Measurements from ENCODE around the gene VEPH1.

VEPH1 gene

DNA sequence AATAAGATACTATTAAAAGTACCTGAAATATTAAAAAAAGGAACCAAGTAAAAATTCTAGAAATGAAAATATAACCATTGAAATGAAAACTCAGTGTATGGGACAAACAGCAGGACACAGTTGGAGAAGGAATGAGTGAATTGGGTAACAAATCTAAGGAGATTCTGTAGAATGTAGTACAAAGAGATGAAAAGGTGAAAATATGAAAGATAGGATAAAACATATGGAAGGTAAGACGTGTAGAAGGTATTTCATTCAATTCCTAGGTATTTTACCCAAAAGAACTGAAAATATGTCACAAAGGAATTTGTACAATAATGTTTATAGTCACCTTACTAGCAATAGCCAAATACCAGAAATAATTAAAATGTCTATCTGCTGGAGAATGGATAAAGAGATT is 260.4 kb downstream of the VEPH1 start:
- DNase-seq, result no peak

DNA sequence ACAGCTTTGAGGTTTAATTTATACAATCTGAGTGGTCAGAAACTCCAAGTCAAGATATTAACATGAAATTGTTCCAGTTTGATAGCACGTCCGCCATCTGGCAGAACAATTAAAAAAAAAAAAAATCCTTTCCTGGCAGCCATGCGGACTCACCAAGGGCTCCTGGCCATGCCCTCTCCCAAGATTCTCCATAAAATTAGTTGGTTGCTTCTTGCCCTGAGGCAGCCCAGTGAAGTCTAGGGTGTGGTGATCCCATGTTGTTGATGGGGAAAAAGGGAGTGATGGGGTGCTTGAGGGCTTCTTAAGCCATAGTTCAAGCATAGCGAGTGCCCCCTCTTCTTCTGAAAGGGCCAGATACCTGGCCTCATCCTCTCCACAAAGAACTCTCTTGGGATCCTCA is 261.6 kb downstream of the VEPH1 start:
- no peak for DNase-seq

DNA sequence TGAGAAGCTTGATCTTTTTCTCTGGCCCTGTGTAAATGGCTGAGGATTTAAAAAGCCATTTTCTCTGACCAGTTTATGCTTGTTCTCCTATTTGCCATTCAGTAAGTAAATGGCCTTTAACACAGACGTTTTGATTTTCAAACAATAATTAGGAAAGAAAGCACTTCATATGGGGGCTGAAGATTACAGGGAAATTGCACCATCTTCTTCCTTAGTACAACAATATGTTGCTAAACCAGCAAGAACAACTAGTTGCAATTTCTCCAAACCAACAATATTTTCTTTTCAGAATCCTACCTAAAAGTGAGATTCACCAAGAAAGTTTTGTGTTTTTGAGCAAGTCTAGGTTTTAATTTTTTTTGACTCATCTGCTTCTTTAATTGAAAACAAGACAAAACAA is 262.8 kb downstream of the VEPH1 start:
- DNase-seq, result no peak

DNA sequence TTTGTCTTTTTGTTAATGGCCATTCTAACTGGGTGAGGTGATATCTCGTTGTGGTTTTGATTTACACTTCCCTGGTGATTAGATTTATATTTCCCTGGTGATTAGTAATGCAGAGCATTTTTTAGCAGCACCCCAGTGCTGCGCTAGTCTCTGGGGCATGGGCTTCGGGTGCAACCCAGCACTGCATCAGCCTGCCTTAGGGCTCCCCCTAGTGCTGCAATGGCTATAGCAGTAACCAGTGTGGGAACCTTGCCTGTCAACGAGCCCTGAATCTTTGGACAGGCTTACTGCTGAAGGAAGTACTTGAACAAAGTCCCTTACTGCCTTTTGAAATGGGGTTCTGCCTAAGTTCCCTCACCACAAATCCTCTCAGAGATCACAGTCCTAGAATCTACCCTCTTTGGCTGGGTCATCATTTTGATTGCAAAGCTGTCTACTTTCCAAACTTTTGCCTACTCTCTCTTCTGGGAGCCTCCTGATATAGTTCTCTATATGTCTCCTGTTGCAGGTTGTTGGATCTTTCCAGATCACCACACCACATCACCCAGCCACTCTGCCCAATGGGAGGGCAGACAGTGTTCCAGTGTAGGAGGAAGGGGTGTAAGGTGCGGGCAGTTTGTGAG is 264.0 kb downstream of the VEPH1 start:
- peak; percentile 51 for DNase-seq

DNA sequence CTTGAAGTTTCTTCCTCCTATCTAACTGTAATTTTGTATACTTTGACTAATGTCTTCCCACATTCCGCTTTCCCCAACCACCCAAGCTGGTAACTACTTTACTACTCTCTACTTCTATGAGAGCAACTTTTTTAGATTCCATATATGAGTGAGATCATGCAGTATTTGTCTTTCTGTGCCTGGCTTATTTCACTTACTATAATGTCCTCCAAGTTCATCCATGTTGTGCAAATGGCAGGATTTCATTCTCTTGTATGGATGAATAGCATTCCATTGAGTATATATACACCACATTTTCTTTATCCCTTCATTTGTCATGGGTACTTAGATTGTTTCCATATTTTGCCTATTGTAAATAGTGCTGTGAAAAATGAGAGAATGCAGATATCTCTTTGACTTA is 264.8 kb downstream of the VEPH1 start:
- no peak for DNase-seq

DNA sequence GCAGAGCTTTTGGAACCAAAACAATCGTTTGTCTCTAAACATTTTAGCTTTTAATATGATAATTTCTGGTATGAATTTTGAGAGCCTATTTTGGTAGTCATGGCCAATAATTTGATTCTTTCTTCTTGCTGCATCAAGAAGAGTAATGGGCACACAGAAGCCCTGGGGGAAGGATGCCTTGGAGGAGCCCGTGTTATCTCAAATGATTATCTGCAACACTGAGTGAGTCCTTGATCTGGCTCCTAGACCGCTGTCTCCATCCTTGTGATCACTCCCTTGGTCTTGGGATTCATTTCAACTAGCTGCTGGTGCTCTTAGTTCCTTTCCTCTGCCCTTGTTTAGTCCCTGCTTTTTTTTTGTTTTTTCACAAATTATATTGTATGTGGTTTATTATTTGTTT is 265.3 kb downstream of the VEPH1 start:
- DNase-seq, result no peak

DNA sequence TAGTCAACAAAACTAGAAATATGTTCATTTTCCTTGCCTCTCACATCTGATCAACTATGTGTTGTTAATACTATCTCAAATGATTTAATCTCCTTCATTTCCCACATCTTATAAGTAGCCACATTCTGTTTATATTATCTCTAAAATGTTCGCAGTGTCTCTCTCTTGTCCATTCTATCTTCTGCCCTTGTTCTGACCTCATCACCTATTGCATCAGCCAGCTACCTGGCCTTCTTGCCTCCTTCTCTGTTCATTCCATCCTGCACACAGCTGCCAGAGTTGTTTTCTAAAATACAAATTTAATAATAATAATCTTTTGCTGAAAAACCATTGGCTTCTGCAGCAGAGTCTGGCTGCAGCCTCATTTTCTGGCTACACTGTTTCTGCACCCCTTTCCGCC is 267.9 kb downstream of the VEPH1 start:
- DNase-seq, result no peak

DNA sequence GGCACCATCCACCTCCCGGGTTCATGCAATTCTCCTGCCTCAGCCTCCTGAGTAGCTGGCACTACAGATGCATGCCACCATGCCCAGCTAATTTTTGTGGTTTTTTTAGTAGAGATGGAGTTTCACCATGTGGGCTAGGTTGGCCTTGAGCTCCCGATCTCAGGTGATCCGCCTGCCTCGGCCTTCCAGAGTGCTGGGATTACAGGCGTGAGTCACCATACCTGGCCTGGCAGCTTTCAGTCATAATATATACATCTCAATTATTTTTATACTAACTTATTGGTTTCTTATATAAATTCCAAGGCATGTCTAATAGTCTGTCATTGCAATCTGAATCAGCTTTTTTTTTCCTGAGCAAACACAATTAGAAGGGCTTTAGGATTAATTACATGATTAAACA is 269.3 kb downstream of the VEPH1 start:
- DNase-seq, result no peak

DNA sequence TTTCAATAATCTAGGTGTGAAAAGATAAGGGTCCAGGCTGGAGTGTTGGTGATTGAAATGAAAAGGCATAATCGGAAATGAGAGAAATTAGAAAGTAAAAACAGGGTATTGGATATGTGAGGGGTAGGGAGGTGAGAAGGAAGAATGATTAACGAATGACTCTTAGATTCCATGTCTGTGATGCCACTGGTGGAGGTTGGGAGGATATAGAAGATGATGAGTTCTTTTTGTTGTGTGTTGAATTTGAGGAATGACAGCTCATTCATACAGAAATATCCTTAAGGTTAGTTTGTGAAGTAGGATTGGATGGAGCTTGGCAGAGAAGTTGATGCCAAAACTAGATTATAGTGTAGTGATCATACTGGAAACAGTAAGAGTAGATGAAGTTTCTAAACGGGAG is 271.1 kb downstream of the VEPH1 start:
- DNase-seq, result no peak

DNA sequence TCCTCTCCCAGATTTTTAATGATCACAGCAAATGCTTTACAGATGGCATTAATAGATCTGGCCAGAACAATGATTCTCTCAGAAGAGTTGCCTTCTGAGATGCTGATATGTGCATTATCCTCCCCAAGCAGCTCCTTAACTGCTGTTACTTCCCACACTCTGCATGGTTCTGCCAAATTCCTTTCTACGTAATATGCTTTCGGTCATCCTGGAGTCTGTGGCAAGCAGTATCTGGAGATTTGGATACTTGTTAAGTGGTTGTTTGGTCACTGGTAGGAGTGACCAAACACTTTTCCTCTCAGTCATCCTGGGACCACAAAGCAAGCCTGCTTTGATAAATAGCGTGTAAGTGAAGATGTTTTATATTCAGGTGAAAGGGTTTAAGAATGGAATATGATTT is 272.1 kb downstream of the VEPH1 start:
- no peak for DNase-seq

DNA sequence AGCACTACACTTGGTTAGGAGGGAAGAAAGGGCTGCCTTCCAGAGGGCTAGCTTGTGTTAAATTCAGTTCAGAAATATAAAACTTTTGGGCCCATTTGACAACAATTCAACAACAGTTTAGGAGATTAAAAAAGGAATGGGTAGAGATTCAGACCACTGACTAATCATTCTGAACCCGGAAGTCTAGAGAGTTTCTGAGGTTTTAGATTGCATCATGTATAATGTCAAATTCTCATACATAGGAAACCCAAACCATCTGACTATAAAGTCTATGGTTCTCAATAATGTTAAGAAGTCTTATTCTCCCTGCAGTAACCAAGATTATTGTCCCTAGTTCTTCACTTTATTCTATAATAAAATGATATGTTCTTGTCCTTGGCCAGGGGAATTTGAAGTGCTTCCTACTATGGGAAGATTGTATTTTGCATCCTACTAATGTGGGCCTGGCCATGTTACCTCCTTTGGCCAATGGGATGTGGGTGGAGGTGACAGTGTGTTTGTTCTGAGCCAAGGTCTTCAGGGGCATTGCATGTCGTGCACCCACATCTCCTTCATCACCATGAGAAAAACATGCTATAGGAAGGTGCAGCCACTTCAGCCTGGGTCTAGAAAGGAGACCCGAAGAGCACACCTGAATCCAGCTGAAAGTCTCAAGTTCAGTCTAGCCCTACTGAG is 276.9 kb downstream of the VEPH1 start:
- DNase-seq, result no peak

DNA sequence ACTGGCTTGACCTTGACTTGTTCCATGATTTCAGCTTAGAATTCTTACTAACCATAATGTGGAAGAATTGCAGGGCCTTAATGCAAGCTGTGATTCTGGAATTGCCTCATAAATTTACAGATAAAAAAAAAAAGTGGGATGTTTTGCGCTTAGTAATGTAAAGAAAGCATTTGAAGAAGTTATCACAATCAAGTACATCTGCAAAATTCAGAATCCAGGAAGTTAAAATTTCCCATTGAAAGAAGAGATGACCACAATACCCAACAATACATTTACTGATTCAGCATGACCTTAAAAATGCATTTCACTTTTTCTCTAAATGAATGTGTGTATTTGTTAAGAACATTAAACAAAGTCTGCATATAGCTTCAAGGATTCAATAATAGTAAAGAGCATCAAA is 278.2 kb downstream of the VEPH1 start:
- DNase-seq, result no peak

DNA sequence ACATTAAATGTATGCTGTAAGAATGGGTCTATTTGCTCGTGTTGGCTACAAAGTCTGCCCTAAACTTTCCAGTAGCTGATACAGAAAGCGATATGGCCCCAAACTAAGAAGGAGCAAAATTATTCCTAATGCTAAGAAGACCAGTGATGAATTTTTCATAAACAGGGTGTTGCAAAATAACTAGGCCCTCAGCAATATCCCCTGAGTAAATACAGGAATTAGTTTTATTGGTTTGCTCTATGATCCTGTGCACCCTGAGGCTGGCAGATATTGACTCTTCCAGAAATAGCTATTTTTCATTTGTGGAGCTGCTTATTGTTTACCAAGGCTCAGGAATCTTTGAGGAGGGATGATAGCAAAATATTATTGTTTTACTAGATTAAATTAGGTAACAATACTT is 282.3 kb downstream of the VEPH1 start:
- no peak for DNase-seq

DNA sequence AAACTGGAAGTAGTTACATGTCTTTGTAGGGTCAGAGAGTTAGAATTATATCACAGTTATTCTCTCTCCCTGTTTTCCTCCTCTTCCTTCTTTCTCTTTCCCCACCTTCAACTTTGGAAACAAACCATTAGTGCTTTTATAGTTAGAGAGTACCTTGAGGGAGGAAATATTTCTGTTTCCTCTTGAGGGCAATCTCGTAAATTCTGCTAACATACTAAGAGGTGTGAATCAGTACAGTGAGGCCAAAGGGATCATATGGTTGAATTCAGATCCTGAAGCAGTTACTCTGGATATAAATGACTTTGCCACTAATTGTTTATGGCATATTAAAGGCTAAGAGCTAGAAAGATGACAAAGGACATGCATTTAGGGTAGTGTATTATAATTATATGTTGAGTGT is 283.0 kb downstream of the VEPH1 start:
- no peak for DNase-seq

DNA sequence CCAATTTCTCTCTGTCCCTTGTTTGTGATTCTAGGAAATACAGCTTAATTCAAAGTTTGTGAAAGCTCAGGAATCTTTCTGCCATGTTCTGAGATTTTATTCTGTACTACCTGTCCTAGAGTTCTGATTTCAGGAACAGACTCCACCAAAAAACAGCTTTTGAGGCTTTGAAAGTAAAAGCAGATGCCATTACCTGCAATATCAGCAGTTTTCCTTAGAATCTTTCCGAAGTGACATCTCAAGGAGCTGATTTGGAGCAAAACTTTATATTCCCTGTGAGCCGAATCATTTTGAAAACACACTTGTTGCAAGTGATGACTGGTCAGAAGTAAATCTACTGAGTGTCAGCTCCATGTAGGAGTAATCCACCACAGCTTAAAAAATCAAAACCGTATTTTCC is 284.0 kb downstream of the VEPH1 start:
- DNase-seq, result no peak
